HG03108 (cell line): ENCODE results near the gene ADGRB3.
"Not testable (repeated sequence)": the region's sequence is repeated elsewhere in the genome, so short reads cannot be mapped to it uniquely, and the experiment has no call there.

Source experiments
- ATAC-seq: cut with Tn5 transposase; IDR thresholded peaks from one replicate; pipeline ENCODE4 v1.9.1; 2021; ENCODE audit warnings: moderate library complexity; ENCODE audit not compliant: unreplicated experiment

ADGRB3 gene

DNA sequence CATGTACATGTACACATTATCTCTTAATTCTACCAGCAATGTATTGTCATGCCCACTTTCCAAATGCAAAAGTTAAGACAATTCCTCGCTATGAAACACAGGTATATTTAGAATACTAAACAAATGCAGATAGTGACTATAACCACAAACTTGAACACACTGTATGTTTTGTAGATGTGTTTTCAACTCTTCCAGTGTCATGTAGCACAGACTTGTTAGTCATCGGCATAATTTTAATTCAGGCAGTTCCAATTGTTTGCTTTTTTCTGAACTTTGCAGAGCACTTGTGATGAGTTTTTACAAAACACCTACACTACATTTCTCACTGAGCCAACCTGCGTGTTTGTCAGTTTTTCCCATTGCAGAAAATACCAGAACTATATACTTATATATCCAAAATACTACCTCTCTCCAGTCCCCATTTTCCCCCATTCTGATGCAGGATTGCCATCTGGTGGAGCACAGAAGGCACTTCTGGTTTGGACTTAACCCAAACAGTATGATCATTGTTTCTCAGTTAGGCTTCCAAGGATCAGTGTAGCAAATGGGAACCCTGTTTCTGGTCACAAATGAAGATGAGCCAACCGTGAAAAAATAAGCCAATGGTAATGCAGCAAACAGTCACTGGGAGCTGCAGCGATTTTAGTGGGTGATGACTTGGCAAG is 143.4 kb downstream of the ADGRB3 start:
- ATAC-seq = no peak

DNA sequence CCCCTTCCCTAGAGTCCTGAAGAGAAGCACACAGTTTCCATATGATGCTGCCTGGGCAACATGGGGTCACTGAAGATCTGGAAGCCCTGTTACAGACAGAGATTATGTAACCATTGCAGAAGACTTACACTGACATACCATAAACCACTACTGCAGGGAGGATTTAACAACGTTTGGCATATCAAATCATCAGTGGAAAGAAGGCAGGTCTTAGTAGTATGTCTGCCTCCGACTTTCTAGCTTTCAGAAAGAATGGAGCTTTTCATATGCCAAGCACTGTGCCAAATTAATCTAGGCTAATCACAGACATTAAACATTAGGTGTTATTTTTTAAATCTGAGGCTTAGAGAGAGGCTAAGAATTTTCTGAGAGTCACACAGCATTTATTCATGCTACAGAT is 144.3 kb downstream of the ADGRB3 start:
- ATAC-seq = no peak

DNA sequence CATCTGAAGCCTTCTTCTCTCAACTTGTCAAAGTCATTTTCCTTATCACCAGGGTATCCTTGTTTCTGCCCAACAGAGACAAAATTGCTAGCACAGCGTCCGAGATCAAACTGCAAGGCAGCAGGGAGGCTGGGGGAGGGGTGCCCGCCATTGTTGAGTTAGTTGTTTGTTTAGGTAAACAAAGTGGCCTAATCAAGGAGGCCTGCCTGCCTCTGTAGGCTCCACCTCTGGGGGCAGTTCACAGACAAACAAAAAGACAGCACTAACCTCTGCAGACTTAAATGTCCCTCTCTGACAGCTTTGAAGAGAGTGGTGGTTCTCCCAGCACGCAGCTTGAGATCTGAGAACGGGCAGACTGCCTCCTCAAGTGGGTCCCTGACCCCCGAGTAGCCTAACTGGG is 155.0 kb downstream of the ADGRB3 start:
- ATAC-seq = not testable (repeated sequence)

DNA sequence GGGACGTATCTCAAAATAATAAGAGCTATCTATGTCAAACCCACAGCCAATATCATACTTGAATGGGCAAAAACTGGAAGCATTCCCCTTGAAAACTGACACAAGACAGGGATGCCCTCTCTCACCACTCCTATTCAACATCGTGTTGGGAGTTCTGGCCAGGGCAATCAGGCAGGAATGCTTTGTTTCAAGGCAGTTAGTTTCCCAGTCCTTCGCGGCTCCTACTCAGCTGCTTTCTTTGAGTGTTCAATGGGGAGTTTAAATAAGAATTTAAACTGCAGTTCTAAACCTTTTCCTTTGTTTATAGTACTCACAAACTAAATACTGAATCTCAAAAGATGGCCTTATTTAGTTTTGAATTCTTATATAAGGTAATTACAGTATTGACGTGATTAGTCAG is 179.9 kb downstream of the ADGRB3 start:
- ATAC-seq = not testable (repeated sequence)

DNA sequence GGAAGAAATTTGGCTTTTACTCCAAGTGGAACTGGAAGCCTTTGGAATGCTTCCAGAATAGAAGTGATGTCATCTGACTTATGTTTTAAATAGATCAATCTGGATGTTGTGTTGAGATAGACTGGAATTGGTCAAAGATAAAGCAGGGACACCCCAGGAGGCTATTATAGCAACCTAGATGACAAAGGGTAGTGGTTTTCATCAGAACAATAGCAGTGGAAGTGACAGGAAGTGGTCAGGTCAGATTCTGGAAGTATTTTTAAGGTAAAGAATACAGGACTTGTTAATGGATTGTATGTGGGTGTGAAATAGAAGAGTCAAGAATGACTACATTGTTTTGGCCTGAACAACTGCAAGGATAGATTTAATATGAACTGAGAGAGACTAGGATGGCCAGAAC is 191.4 kb downstream of the ADGRB3 start:
- no peak for ATAC-seq

DNA sequence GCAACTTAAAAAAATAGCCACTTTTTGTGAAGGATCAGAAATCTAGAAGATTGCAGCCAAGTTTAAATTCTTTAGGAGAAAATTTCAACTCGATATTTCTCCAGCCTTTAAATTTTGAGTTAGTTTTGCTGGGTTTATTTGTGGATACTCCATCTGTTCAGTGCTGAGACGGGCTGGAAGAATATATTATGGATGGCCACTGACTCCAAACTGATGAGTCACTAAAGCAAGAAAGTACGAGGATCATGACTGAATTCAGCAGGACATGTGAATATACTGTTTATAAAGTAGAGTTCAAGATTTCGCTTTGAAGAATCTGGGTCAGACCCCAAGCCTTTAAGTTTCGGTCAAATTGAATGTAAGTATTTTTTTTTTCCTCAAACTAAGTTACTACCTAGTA is 199.5 kb downstream of the ADGRB3 start:
- ATAC-seq = no peak

DNA sequence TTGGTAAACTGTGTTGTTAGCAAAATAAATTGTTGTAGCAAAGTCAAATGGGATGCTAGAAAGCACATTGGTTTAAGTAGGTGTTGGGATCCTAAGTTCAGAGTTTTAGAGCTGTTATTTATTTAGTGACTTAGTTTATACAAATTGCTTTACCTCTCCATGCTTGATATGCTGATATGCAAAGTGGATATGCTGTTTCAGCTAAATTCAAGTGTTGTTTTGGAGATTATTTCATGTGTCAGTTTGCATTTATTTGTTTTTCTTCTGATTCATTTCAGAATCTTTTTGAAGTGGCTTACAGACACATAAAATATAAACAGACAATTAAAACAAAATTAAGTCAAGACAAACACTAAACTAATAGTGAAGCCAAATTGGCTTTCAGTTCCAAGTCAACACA is 203.5 kb downstream of the ADGRB3 start:
- ATAC-seq = no peak

DNA sequence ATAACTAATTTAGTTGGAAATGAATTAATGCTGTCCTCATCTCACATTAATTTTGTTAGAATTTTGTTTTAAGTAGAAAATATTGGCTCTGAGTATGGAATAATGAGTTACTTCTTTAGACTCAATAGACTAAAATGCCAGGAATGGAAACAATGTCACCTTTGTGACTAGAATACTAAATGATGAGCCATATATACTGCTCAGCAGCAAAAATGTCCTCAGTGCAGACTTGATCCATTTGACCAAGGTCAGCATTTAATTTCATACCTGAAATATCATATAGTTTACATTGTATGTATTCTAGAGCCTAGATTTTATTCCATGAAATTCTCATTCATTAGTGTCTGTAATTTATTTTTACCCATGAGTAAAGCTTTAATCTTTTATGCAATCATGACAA is 217.7 kb downstream of the ADGRB3 start:
- no peak for ATAC-seq

DNA sequence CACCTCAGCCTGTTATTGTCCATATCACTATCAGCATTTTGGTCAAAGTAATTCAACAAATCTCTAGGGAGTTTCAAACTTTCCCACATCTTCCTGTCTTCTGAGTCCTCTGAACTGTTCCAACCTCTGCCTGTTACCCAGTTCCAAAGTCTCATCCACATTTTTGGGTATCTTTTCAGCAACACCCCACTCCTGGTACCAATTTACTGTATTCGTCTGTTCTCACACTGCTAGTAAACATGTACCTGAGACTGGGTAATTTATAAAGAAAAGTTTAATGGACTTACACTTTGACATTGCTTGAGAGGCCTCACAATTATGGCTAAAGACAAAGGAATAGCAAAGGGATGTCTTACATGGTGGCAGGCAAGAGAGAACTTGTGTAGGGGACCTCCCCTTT is 224.2 kb downstream of the ADGRB3 start:
- no peak for ATAC-seq

DNA sequence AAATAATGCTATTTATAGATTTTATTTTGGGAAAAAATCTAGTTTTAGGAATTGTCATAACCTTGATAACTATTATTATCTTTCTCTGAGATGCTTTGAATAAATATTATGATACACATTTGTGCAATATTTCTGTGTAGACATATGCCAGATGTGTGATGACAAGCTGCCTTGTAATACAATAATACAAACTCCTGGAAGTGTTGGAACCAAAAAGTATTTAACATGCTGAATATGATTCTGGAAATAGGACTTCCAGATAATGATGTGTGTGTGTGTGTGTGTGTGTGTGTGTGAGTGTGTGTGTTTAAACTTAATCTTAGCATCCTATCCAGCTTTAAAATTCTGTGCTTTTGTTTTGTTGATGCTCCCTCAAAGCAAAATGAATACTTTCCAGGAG is 233.6 kb downstream of the ADGRB3 start:
- ATAC-seq = no peak

DNA sequence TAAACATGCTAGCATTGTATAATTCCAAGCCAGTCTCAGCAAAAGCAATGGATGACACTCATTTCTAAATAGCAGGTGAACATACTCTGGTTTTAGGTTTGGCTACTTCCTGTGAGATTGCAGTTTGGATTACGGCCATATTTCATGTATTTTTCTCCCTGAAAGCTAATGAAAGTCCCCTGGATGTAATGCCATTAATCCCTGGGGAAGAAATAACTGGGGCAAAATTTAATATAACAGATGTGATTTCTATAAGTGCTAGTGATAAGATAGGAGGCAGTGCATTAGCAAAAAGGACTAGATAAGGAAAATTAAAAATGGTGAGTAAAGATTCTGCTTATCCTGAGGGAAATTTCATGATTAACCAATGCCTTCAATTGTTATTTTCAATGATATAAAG is 238.2 kb downstream of the ADGRB3 start:
- no peak for ATAC-seq

DNA sequence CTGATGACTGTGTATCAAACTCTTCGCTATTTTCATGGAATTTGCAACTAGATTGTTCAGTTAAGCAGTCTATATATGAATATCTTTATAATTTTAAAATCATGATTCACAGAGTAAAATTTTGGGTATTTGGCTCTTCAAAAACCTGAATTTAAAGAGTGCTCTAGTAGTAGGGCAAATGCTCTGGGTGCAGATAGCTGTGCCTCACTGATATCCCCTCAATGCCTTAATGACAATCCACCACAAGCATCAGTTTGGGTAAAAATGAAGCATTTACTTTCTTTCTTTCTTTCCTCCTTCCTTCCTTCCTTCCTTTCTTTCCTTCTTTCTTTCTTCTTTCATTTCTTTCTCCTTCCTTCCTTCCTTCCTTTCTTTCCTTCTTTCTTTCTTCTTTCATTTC is 239.7 kb downstream of the ADGRB3 start:
- ATAC-seq = no peak

DNA sequence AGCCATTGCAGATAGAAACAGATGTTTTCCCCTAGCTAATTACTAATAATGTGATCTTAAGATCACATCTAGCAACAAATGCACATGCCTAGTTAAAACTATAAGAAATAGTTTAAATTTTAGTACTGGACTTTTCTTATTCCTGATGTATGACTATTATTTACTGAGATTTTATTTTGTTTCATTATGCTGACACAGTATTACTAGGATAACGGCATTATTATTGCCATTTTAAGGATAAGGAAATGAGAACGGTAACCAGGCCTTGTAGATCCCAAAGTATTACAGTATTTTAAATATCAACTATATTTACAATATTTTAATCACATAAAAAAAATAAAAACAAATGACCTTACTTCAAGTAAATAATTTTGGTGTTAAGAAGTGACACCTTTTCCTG is 240.3 kb downstream of the ADGRB3 start:
- no peak for ATAC-seq

DNA sequence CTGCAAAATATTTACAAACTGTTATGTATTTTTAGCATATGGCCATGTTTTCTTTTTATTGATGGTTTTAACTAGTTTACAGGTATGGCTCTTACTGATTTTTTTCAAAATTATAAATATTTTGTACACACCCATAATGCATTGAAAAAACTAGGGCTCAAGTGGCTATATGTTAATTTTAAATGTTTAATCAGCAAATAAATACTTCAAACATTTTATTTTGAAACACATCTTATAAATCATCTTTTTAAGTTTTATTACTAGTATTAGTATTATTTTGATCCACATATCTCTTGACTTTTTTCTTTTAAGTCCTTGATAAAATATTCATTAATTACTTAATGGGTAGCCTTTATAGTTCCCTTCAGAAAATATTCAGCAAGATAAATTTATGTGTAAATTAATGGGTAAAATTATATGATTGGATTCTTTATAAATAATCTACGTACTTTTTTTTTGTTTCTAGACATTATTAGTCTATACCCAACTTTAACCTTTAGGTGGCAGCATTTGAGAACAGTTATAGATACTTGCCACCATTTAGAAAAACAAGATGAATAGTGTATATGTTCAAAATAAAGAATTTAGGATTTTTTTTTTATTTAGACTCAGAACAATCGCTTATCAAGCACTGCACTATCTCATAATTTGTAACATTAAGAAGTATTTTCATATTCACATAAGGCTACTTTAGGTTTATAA is 241.9 kb downstream of the ADGRB3 start:
- ATAC-seq = no peak

DNA sequence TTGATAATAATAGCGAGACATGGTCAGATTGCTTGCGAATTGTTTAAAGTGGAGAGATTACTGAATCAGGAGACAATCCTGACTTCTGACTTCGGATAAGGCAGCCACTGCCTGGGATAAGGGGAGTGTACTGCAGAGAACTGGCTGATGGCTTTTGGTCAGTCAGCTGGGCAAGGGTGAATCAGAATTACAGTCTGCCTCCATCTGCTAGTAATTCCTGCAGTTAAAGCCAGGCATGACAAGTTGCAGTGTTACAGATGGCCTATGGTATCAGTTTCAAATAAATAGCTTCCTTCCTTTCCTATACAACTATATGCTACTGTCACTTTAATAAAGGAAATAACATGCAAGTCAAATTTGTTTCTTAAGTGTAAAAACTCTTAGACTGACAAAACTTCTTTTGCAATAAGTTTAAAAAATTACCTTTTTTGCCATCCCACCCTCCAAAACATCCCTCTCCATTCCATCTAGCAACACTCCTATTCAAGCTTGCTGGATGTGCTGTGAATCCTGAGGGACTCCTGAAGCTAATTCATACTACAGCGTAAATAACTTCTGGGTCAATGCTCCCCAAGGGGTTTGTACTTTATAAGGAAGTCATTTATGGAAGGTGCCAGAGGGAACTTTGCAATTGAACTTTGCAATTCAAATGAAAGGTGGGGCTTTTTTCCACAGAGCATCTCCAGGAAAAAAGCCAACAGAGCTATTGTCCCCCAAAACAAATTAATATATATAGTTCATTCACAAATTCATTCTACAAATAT is 245.2 kb downstream of the ADGRB3 start:
- ATAC-seq = no peak

DNA sequence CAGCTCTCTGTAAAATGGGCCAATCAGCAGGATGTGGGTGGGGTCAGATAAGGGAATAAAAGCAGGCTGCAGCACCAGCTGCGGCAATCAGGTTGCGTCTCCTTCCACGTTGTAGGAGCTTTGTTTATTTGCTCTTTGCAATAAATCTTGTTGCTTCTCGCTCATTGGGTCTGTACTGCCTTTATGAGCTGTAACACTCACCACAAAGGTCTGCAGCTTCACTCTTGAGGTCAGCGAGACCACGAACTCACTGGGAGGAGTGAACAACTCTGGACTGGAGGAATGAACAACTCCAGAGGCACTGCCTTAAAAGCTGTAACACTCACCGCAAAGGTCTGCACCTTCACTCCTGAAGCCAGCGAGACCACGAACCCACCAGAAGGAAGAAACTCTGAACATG is 248.2 kb downstream of the ADGRB3 start:
- ATAC-seq = not testable (repeated sequence)

DNA sequence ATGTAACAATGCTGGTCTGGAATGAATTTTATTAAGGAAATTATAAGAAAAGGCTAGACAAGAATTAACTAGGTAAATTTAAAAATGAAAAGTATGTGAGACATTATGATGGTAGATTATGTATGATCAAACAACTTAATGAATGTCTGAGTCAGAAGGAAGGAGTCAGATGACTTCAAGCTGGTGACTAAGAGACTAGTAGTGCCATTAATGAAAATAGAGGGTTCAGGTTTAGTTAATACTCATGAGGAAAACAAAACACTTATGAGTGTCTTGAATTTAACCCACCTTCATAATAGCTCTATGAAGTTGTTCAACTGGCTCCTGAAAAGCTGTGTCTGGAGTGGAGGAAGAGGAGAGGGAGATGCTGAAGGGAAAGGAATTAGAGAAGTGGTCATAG is 256.3 kb downstream of the ADGRB3 start:
- no peak for ATAC-seq

DNA sequence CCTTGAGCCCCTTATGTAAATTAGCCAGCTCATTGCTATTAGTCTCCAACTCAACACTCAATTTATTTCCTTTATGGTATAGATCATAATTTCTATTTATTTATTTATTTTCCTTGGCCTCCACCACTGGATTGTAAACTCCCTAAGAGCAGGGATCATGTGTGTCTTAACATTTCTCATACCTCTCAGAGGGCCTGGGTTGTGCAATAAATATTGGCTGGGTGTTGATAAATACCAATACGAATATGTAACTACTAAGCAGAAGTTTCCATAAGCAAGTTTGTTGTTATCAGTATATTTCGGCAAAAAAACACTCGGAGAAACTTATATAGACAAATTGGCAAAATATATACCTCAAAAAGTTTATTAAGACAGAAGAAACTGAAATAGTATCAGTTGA is 257.4 kb downstream of the ADGRB3 start:
- ATAC-seq = no peak

DNA sequence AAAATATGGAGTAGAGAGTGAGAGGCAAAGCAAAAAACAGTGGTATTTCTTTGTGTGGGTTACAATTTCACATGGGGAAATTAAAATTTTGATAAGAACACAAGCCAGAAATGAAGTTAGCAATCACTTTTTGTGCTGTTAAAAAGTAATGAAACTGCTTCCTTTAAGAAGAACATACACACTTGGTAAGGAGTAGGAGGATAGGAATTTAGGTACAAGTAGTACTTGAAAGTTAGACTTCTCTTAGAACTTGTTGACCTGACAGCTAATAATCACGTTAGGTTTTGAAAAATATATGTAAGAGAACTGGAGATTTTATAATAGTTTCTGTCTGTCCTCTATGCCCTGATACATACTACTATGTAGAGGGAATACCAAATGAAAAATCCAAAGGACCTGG is 260.8 kb downstream of the ADGRB3 start:
- ATAC-seq = no peak

DNA sequence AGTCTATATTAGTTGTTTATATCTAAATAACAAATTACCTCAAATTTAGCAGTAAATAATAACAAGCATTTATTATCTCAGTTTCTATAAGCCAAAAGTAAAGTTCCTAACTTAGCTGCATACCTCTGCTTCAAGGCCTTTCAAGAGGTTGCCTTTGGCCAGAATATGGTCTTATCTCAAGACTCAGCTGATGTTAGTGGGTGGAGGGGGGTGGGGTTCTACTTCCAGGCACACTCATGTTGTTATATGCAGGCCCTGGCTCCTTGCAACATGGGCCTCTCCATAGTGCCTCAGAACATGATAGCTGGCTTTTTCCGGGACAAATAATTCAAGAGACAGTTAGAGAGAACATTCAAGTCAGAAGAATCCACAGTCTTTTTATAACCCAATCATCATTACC is 266.0 kb downstream of the ADGRB3 start:
- ATAC-seq = no peak

DNA sequence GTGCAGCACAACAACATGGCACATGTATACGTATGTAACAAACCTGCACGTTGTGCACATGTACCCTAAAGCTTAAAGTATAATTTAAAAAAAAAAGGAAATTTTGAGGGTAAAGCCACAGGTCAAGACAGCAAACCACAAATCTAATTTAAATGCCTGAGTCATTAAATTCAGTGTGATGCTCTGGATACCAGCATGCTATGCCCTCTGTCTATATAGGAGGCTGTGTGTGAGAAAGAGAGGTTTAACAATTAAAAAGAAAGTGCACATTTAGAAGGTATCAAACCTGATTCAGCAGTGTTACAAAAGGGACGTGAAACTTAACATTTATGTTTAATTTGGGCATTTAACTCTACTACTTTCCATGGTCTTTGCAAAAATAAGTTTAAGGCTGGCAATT is 276.3 kb downstream of the ADGRB3 start:
- no peak for ATAC-seq

DNA sequence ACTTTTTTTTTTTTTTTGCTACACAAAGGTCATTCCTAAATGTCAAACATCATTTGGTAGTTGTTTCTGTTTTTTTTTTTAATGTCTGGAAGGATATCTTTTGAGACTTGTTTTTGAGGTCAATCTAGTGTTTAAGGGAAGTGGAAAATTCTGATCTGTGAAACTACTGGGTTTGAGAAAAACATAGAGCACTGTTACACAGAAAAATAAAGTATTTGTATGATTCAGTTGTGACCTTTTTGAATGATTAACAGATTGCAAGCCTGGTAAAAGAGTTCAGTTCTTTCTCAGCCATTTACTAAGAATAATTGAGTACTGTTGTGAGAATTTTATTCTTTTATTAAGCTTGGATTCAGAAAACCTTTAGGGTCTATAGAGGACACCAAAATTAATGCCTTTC is 276.7 kb downstream of the ADGRB3 start:
- no peak for ATAC-seq
